RWPE2 (cell line): Measurements from ENCODE around the gene VAV1.
A peak's percentile ranks its signal among the peaks of the same experiment; 100 is the strongest.

Experiments used
- ATAC-seq: fragments of 200-7000 bp; cut with Tn5 transposase; 3 replicates; pipeline ENCODE4 v1.9.1; 2021; ENCODE audit warnings: low read depth
- DNase-seq: peaks from one replicate; pipeline ENCODE4 v3.0.0-alpha.2; 2020; ENCODE audit warnings: low spot score
- H3K27ac ChIP-seq: fragments of 450-650 bp; 2 replicates; pipeline ENCODE4 v1.5.1; 2017; ENCODE audit warnings: mild to moderate bottlenecking; ENCODE audit not compliant: poor library complexity, severe bottlenecking
- H3K27me3 ChIP-seq: fragments of 250-450 bp; sonication (Bioruptor Pico); 2 replicates; pipeline ENCODE4 v1.5.1; 2021; ENCODE audit warnings: mild to moderate bottlenecking, moderate library complexity; ENCODE audit not compliant: insufficient read depth, poor library complexity, severe bottlenecking
- H3K36me3 ChIP-seq: fragments of 250-450 bp; sonication (Bioruptor Pico); 2 replicates; pipeline ENCODE4 v1.5.1; 2020; ENCODE audit warnings: low read depth, mild to moderate bottlenecking, moderate library complexity
- H3K4me1 ChIP-seq: fragments of 250-450 bp; sonication (Bioruptor Pico); 2 replicates; pipeline ENCODE4 v1.5.1; 2021; ENCODE audit warnings: mild to moderate bottlenecking, moderate library complexity; ENCODE audit not compliant: insufficient read depth, poor library complexity, severe bottlenecking
- H3K4me3 ChIP-seq: fragments of 250-450 bp; sonication (Bioruptor Pico); 2 replicates; pipeline ENCODE4 v1.5.1; 2021; ENCODE audit warnings: mild to moderate bottlenecking, moderate library complexity; ENCODE audit not compliant: severe bottlenecking
- H3K9me3 ChIP-seq: fragments of 250-450 bp; sonication (Bioruptor Pico); 2 replicates; pipeline ENCODE4 v1.5.1; 2021; ENCODE audit warnings: mild to moderate bottlenecking, moderate library complexity; ENCODE audit not compliant: severe bottlenecking
- CTCF ChIP-seq: fragments of 450-650 bp; IDR thresholded peaks from one replicate; pipeline ENCODE4 v1.5.1; 2017; ENCODE audit warnings: mild to moderate bottlenecking, moderate library complexity; ENCODE audit not compliant: poor library complexity, severe bottlenecking

VAV1 gene

GRCh38 chr19:6772028-6772865 is at the start of gene VAV1:
Gene VAV1, plus strand, starts transcription at chr19:6772708. Its CDS starts 100 bp downstream, at chr19:6772808.
- Histone ChIP-seq H3K9me3 (no peaks in the 10 kb centered on the region), H3K4me3 (no peak within 1 kb of the TSS), H3K27me3 (no peaks in the 10 kb centered on the region), H3K4me1 (no peaks in the 10 kb centered on the region), H3K27ac (no peak within 1 kb of the TSS), H3K36me3 (no peaks in the 10 kb centered on the region)
- ATAC-seq (no peak), DNase-seq (no peak)
- TF ChIP-seq CTCF: no peak

GRCh38 chr19:6723108-6723618 is 49.3 kb upstream of the VAV1 start:
- H3K27ac ChIP-seq: peak overlapping the region; percentile 52
- no peaks in the 10 kb centered on the region for H3K9me3 ChIP-seq
- DNase-seq (no peak), ATAC-seq (peak; percentile 25; the same call in 1 of the 3 replicates)
- no peak overlapping the region for H3K4me3 ChIP-seq
- TF ChIP-seq CTCF: no peak
- H3K27me3 ChIP-seq: no peaks in the 10 kb centered on the region
- peaks cover 23% of the 10 kb centered on the region for H3K4me1 ChIP-seq
- peaks cover 3% of the 10 kb centered on the region; the same call in 1 of the 2 replicates for H3K36me3 ChIP-seq

GRCh38 chr19:6723738-6724137 is 48.8 kb upstream of the VAV1 start:
- ATAC-seq: no peak
- peak overlapping the region; percentile 52 for H3K27ac ChIP-seq

GRCh38 chr19:6724631-6725492 is 47.6 kb upstream of the VAV1 start:
- H3K4me1 ChIP-seq: peaks cover 23% of the 10 kb centered on the region

More at GRCh38 chr19:6723738-6724137, 48.8 kb upstream of the VAV1 start:
- H3K4me3 ChIP-seq: no peak overlapping the region
- H3K9me3 ChIP-seq: no peaks in the 10 kb centered on the region
- DNase-seq: no peak
- no peaks in the 10 kb centered on the region for H3K36me3 ChIP-seq
- peaks cover 23% of the 10 kb centered on the region for H3K4me1 ChIP-seq
- no peaks in the 10 kb centered on the region for H3K27me3 ChIP-seq
- TF ChIP-seq CTCF: no peak

More at GRCh38 chr19:6724631-6725492, 47.6 kb upstream of the VAV1 start:
- Histone ChIP-seq H3K36me3 (no peaks in the 10 kb centered on the region; the same call in 1 of the 2 replicates), H3K27me3 (no peaks in the 10 kb centered on the region), H3K27ac (no peak overlapping the region), H3K4me3 (no peak overlapping the region), H3K9me3 (no peaks in the 10 kb centered on the region)
- ATAC-seq: no peak
- TF ChIP-seq CTCF: no peak
- DNase-seq: no peak
